ENCODE measurements around the gene IL17RE. TPM values are rescaled to one million over a fixed set of nuclear protein-coding genes. Genes with fewer than 3 reads are reported as not detected.

IL17RE gene
- total and polyA plus RNA-seq, 7 donors, result 0.07 to 1.1 (median 0.75) TPM

DNA sequence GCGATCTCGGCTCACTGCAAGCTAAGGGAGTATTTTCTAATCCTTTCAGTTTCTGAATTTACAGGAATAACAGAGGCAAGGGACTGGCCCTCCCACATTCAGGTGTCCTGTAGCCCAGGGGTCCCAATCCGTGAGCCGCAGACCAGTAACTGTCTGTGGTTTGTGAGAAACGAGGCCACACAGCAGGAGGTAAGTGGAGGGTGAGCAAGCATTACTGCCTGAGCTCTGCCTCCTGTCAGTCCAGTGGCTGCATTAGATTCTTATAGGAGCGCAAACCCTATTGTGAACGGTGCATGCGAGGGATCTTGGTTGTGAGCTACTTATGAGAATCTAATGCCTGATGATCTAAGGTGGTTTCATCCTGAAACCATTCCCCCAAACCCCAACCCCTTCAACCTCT is 9.2 kb downstream of the IL17RE start:
- Histone ChIP-seq H3K9me3 (no peaks in the 10 kb centered on the region), H3K4me3 (no peak overlapping the region), H3K4me1 (peaks cover 8% of the 10 kb centered on the region), H3K36me3 (ENCODE audit: insufficient read depth in 1 of 2, low read depth in 1 of 2) (no peaks in the 10 kb centered on the region), H3K27me3 (ENCODE audit: insufficient read depth in 3 of 3, low read length in 2 of 3) (no peaks in the 10 kb centered on the region), H3K27ac (no peak overlapping the region)
- ATAC-seq, result no peak
- DNase-seq, result no peak
- intact Hi-C loops (cut with DNase I), result loop anchor here in 1 of 2 donors (10.0 kb wide), 1 partner anchor 47 kb away; no protein-coding TSS in a partner anchor
- TF ChIP-seq, protein P1, sequence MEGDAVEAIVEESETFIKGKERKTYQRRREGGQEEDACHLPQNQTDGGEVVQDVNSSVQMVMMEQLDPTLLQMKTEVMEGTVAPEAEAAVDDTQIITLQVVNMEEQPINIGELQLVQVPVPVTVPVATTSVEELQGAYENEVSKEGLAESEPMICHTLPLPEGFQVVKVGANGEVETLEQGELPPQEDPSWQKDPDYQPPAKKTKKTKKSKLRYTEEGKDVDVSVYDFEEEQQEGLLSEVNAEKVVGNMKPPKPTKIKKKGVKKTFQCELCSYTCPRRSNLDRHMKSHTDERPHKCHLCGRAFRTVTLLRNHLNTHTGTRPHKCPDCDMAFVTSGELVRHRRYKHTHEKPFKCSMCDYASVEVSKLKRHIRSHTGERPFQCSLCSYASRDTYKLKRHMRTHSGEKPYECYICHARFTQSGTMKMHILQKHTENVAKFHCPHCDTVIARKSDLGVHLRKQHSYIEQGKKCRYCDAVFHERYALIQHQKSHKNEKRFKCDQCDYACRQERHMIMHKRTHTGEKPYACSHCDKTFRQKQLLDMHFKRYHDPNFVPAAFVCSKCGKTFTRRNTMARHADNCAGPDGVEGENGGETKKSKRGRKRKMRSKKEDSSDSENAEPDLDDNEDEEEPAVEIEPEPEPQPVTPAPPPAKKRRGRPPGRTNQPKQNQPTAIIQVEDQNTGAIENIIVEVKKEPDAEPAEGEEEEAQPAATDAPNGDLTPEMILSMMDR (IDR thresholded peaks at IDR 0.05), result no peak
- WGBS, 3 donors, result 71 to 83% (median 75%) methylated on average over 8 of the region's 8 CpGs

DNA sequence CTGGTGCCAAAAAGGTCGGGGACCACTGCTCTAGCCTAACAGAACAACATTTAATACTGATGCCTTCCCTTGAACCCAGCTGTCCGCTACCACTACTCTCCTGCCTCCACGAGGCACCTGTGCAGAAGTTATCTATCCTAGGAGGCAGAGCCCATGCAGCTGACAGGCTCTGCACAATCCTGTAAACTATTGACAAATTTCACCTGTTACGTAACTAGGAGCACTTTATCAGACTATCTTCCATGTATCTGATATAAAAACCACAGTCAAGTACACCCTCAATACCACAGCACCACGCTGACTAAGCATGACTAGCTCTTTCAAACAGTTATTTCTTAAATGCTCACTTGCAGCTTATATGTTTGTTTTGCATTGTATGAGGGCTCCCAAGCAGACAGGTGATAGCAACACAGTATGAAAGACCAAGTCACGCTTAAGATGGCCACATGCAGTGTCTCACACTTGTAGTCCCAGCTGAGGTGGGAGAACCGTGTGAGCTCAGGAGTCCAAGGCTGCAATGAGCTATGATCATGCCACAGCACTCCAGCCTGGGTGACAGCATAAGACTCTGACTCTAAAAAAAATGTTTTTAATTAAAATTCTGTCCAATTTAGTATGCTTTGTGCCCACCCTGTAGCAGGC is 9.8 kb downstream of the IL17RE start:
- no peak for DNase-seq
- intact Hi-C loops (cut with DNase I), result loop anchor here in 1 of 2 donors (10.0 kb wide), 1 partner anchor 48 kb away; no protein-coding TSS in a partner anchor
- TF ChIP-seq, protein P1 (IDR thresholded peaks at IDR 0.05), result no peak
- Histone ChIP-seq H3K36me3 (ENCODE audit: insufficient read depth in 1 of 2, low read depth in 1 of 2) (no peaks in the 10 kb centered on the region), H3K27me3 (ENCODE audit: insufficient read depth in 3 of 3, low read length in 2 of 3) (no peaks in the 10 kb centered on the region), H3K27ac (no peak overlapping the region), H3K4me1 (peaks cover 8% of the 10 kb centered on the region), H3K9me3 (no peaks in the 10 kb centered on the region), H3K4me3 (no peak overlapping the region)
- WGBS, 3 donors, result 80 to 91% (median 82%) methylated on average over 7 of the region's 7 CpGs
- ATAC-seq, result no peak

DNA sequence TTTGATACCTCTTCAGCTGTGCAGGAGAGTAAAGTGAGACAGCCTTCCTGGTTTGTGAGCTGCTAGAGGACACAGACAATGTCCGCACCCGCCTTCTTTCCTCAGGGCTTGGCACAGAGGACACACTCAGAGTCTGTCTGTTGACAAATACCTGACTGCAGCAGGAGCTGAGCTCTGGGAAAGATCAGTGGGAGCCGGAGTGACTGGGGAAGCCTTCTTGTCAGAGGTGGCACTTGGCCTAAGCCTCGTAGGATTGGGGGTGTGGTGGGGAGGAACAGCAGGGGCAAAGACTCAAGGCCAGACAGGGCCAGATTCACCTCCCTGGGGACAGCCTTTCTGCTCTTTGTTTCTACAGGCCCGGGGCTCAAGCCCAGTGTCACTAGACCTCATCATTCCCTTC is 11.0 kb downstream of the IL17RE start:
- H3K4me3 ChIP-seq, result no peak overlapping the region
- no peaks in the 10 kb centered on the region for H3K9me3 ChIP-seq
- no peaks in the 10 kb centered on the region for H3K36me3 ChIP-seq (ENCODE audit: insufficient read depth in 1 of 2, low read depth in 1 of 2)
- intact Hi-C loops (cut with DNase I), result loop anchor here in 1 of 2 donors (10.0 kb wide), 1 partner anchor 49 kb away; no protein-coding TSS in a partner anchor
- no peak overlapping the region for H3K27ac ChIP-seq
- H3K4me1 ChIP-seq, result peaks cover 12% of the 10 kb centered on the region
- ATAC-seq (no peak), DNase-seq (no peak)
- no peaks in the 10 kb centered on the region for H3K27me3 ChIP-seq (ENCODE audit: insufficient read depth in 3 of 3, low read length in 2 of 3)
- 78 to 84% (median 82%) methylated on average over 5 of the region's 5 CpGs for WGBS, 3 donors
- TF ChIP-seq, protein P1 (IDR thresholded peaks at IDR 0.05), result no peak

DNA sequence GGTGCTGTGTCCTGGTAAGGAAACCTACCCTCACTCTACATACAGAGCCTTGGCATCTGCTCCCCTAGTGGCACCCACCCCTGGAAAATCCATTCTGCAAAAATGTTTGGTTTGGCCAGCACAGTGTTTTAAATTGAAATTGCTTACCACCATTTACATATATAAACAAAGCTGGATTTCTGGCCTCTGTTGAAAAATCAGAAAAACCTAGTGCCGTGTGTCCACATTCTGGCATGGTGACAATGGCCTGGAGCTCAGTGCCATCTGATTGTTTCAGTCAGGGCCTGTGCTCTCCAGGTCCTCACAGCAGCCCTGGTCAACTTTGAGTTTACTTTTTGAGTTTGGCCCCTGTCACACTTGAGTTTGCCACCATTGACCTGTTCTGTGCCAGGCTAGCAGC is 11.4 kb downstream of the IL17RE start:
- no peaks in the 10 kb centered on the region for H3K27me3 ChIP-seq (ENCODE audit: insufficient read depth in 3 of 3, low read length in 2 of 3)
- no peaks in the 10 kb centered on the region for H3K9me3 ChIP-seq
- H3K4me3 ChIP-seq, result no peak overlapping the region
- no peaks in the 10 kb centered on the region for H3K36me3 ChIP-seq (ENCODE audit: insufficient read depth in 1 of 2, low read depth in 1 of 2)
- H3K27ac ChIP-seq, result no peak overlapping the region
- TF ChIP-seq, protein P1 (IDR thresholded peaks at IDR 0.05), result no peak
- ATAC-seq (no peak), DNase-seq (no peak)
- WGBS, 3 donors, result 71 to 78% (median 75%) methylated on average over 1 of the region's 1 CpG
- intact Hi-C loops (cut with DNase I), result loop anchor here in 1 of 2 donors (10.0 kb wide), 1 partner anchor 49 kb away; no protein-coding TSS in a partner anchor
- peaks cover 12% of the 10 kb centered on the region for H3K4me1 ChIP-seq

All from psoas muscle (tissue), 8 donors.